GM23338 (cell line): ENCODE results near the gene KRTAP4-9. TPM values are rescaled to one million over a fixed set of nuclear protein-coding genes. Genes with fewer than 3 reads are reported as not detected.
"Not testable (repeated sequence)": the region's sequence is repeated elsewhere in the genome, so short reads cannot be mapped to it uniquely, and the experiment has no call there.

Experiments used
- ATAC-seq: fragments of 200-7000 bp; cut with Tn5 transposase; 3 replicates; pipeline ENCODE4 v1.9.1; 2020
- DNase-seq: peaks from one replicate; pipeline ENCODE4 v3.0.0-alpha.2; 2015; ENCODE audit warnings: low spot score
- H2AFZ ChIP-seq: fragments of 200-600 bp; sonication (generic); 2 replicates; pipeline ENCODE4 v1.8.0; 2016; ENCODE audit warnings: antibody characterized with exemption, mild to moderate bottlenecking, moderate library complexity
- H3F3A ChIP-seq: fragments of 200-600 bp; sonication (generic); replicated peaks from 2 replicates; pipeline ENCODE4 v1.8.0; 2017; ENCODE audit warnings: antibody characterized with exemption, mixed run types, low read depth
- H3K27ac ChIP-seq: fragments of 200-600 bp; sonication (generic); 2 replicates; pipeline ENCODE4 v1.6.1; 2016; ENCODE audit warnings: low read depth
- H3K27me3 ChIP-seq: fragments of 200-600 bp; sonication (generic); 2 replicates; pipeline ENCODE4 v1.8.0; 2016; ENCODE audit warnings: mild to moderate bottlenecking, mixed run types, moderate library complexity; ENCODE audit not compliant: insufficient read depth
- H3K36me3 ChIP-seq: fragments of 200-600 bp; sonication (generic); 2 replicates; pipeline ENCODE4 v1.8.0; 2016; ENCODE audit warnings: mild to moderate bottlenecking; ENCODE audit not compliant: insufficient read depth
- H3K4me1 ChIP-seq: fragments of 200-600 bp; sonication (generic); 2 replicates; pipeline ENCODE4 v1.8.0; 2016; ENCODE audit warnings: mild to moderate bottlenecking, moderate library complexity; ENCODE audit not compliant: insufficient read depth
- H3K4me2 ChIP-seq: fragments of 200-600 bp; sonication (generic); 2 replicates; pipeline ENCODE4 v1.7.1; 2017; ENCODE audit warnings: mixed run types
- H3K4me3 ChIP-seq: fragments of 200-600 bp; sonication (generic); 2 replicates; pipeline ENCODE4 v1.6.1; 2016; ENCODE audit warnings: mixed run types
- H3K79me2 ChIP-seq: fragments of 200-600 bp; sonication (generic); replicated peaks from 2 replicates; pipeline ENCODE4 v1.8.0; 2017; ENCODE audit warnings: mild to moderate bottlenecking; ENCODE audit not compliant: insufficient read depth
- H3K9me2 ChIP-seq: fragments of 200-600 bp; sonication (generic); 2 replicates; pipeline ENCODE4 v1.8.0; 2017; ENCODE audit not compliant: insufficient read depth
- H4K20me1 ChIP-seq: fragments of 200-600 bp; sonication (generic); replicated peaks from 2 replicates; pipeline ENCODE4 v1.8.0; 2017; ENCODE audit warnings: mild to moderate bottlenecking; ENCODE audit not compliant: insufficient read depth
- H3K27ac Mint-ChIP-seq: 2 replicates; pipeline ENCODE4 v1.8.0; 2020; ENCODE audit warnings: inconsistent platforms, mild to moderate bottlenecking, moderate library complexity, mixed read lengths
- H3K27me3 Mint-ChIP-seq: 3 replicates; pipeline ENCODE4 v1.8.0; 2022; ENCODE audit warnings: low read depth, mild to moderate bottlenecking, moderate library complexity, mixed read lengths, inconsistent platforms; ENCODE audit not compliant: insufficient read depth, poor library complexity
- H3K36me3 Mint-ChIP-seq: 3 replicates; pipeline ENCODE4 v1.8.0; 2021; ENCODE audit warnings: low read depth, mild to moderate bottlenecking, inconsistent platforms, moderate library complexity, mixed read lengths
- H3K4me1 Mint-ChIP-seq: 3 replicates; pipeline ENCODE4 v1.8.0; 2020; ENCODE audit warnings: mild to moderate bottlenecking, inconsistent platforms, mixed read lengths
- H3K4me3 Mint-ChIP-seq: 3 replicates; pipeline ENCODE4 v1.8.0; 2021; ENCODE audit warnings: moderate library complexity, mild to moderate bottlenecking, inconsistent platforms, mixed read lengths
- H3K9me3 Mint-ChIP-seq: 3 replicates; pipeline ENCODE4 v1.8.0; 2020; ENCODE audit warnings: moderate library complexity, mild to moderate bottlenecking, inconsistent platforms, mixed read lengths
- NANOG ChIP-seq: IDR thresholded peaks from 2 replicates; pipeline ENCODE4 v1.6.1; 2016; ENCODE audit warnings: antibody characterized with exemption, borderline replicate concordance
- STAT1 ChIP-seq: IDR thresholded peaks from one replicate; pipeline ENCODE4 v1.6.1; 2016; ENCODE audit warnings: antibody characterized with exemption; ENCODE audit not compliant: unreplicated experiment
- polyA plus RNA-seq: library from polyadenylated mRNA; unstranded; fragments of >200 nt; fragmentation: Nextera tagmentation; extraction: Ambion mirVana; gene quantifications from 2 replicates; pipeline ENCODE4 v1.2.1, GENCODE V29; 2016
- total RNA-seq: library from RNA; depleted of rRNA; stranded (reverse); fragments of >200 nt; shearing (Covaris generic); gene quantifications from 2 replicates; pipeline ENCODE4 v1.2.3, GENCODE V29; 2014
- TF ChIP-seq, protein P1 (sequence below), 2 experiments: fragments of 200-600 bp in 1 of 2; sonication (generic) in 1 of 2; conservative IDR thresholded peaks; 2 replicates each; pipeline versions ENCODE4 v1.5.1 to v1.6.1; 2016 to 2017; ENCODE audit warnings: antibody characterized with exemption in 2 of 2, low read depth in 2 of 2, mild to moderate bottlenecking in 2 of 2, moderate library complexity in 1 of 2
- TF ChIP-seq, protein P2 (sequence below): IDR thresholded peaks from one replicate; pipeline ENCODE4 v1.6.1; 2018; ENCODE audit warnings: antibody characterized with exemption; ENCODE audit not compliant: unreplicated experiment
- TF ChIP-seq, protein P3 (sequence below): fragments of 250-450 bp; sonication (Bioruptor Pico); IDR thresholded peaks from 2 replicates; pipeline ENCODE4 v1.5.0; 2020; ENCODE audit warnings: mild to moderate bottlenecking, moderate library complexity

Gene KRTAP4-9
- total and polyA plus RNA-seq, 2 experiments from 2014 or later = not detected

DNA sequence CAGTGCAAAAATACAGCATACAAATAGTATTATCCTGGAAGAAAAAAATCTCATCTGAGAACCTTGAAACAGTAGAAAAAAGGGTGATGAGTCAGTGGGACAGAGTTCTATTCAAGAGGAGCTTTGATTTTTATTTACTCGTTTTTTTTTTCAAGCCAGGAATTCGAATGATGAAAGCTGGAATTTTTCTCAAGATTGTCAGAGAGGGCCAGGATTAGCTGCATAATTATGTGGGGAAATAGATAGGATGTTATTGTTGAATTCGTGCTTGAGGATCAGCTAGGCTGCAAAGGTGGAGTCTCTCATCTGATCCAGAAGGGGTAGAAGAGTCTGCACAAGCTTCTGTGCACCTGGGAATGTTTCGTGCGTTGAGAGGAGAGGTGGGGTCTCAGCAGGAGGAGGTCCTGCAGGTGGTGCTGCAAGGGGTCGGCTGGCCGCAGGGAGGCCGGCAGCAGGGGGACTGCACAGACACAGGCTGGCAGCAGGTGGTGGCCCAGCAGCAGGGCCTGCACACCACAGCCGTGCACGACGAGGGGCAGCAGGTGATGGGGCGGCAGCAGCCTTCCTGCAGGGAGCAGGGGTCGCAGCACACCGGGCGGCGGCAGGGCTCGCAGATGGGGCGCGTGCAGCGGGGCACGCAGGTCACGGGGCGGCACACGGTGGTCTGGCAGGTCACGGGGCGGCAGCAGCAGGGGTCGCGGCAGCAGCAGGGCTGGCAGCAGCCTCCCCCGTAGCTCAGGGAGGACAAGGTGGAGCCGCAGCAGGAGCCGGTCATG lies 45.7 kb upstream of the KRTAP4-9 start:
- H3F3A ChIP-seq, H3K9me2 ChIP-seq, H3K27ac ChIP-seq, H3K4me2 ChIP-seq, H3K4me3 ChIP-seq, H3K79me2 ChIP-seq, H3K4me1 Mint-ChIP-seq, H3K36me3 Mint-ChIP-seq, H3K4me3 Mint-ChIP-seq, H3K27ac Mint-ChIP-seq, H4K20me1 ChIP-seq, H3K36me3 ChIP-seq, H3K4me1 ChIP-seq, H3K27me3 Mint-ChIP-seq, H3K27me3 ChIP-seq, H3K9me3 Mint-ChIP-seq: not testable (repeated sequence)
- 0 out of 2 replicates have a peak overlapping the region, but pooled peaks have one; percentile 69 for H2AFZ ChIP-seq
- TF ChIP-seq, protein P1, sequence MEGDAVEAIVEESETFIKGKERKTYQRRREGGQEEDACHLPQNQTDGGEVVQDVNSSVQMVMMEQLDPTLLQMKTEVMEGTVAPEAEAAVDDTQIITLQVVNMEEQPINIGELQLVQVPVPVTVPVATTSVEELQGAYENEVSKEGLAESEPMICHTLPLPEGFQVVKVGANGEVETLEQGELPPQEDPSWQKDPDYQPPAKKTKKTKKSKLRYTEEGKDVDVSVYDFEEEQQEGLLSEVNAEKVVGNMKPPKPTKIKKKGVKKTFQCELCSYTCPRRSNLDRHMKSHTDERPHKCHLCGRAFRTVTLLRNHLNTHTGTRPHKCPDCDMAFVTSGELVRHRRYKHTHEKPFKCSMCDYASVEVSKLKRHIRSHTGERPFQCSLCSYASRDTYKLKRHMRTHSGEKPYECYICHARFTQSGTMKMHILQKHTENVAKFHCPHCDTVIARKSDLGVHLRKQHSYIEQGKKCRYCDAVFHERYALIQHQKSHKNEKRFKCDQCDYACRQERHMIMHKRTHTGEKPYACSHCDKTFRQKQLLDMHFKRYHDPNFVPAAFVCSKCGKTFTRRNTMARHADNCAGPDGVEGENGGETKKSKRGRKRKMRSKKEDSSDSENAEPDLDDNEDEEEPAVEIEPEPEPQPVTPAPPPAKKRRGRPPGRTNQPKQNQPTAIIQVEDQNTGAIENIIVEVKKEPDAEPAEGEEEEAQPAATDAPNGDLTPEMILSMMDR (conservative IDR thresholded peaks at IDR 0.05; ENCODE audit: low read depth in 2 of 2) = 0 out of 4 replicates have a peak, but pooled peaks of 1 of the 2 experiments have one; percentile 4
- ATAC-seq = peak; percentile 69
- peak; percentile 12 for DNase-seq

DNA sequence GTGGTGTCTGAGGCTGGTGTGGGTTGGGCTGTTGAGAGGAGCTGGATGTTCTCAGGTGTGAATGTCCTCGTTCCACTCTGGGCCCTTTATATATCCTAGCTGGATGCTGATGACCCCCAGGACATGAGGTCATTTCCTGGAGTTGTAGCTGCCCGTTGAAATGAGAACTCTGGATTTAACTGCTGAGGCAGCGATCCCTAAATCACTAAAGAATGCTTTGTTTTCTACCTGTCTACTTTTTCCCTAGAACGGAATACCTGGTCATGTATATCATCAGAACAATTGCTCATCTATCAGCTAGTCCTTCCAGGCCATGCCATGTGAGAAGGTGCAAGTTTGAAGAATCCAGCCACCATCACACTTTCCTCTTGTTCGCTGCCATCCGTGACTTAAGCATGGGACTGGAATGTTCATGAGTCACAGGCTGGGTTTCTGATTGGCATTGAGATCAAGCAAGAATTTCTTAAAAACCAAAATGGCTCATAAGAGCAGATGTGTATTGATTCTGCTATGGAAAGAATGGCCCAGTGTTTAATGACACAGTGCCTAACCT lies 45.1 kb upstream of the KRTAP4-9 start, which contains the start of gene KRTAP2-3:
KRTAP2-3 (minus strand) TSS at position 63 of the 553 bp plus-strand sequence. CDS start 64 bp downstream, outside the sequence.
- no peaks in the 10 kb centered on the region for H3K36me3 ChIP-seq
- Mint-ChIP-seq H3K9me3 (peaks cover 3% of the 10 kb centered on the region; the same call in 1 of the 3 replicates), H3K36me3 (no peaks in the 10 kb centered on the region), H3K4me3 (no peak within 1 kb of the TSS), H3K4me1 (peaks cover 4% of the 10 kb centered on the region), H3K27ac (no peak within 1 kb of the TSS; the same call in 1 of the 2 replicates), H3K27me3 (no peaks in the 10 kb centered on the region)
- no peak within 1 kb of the TSS for H3K27ac ChIP-seq
- no peaks in the 10 kb centered on the region for H3K9me2 ChIP-seq
- 0 out of 2 replicates have a peak within 1 kb of the TSS, but pooled peaks have one; percentile 69 for H2AFZ ChIP-seq
- no peak within 1 kb of the TSS for H3K4me2 ChIP-seq
- H3K79me2 ChIP-seq = no peaks in the 10 kb centered on the region
- 0 out of 2 replicates have a peak, but pooled peaks cover 6% of the 10 kb centered on the region for H3K4me1 ChIP-seq
- H4K20me1 ChIP-seq = no peaks in the 10 kb centered on the region
- ATAC-seq = no peak; the same call in 1 of the 3 replicates
- no peaks in the 10 kb centered on the region for H3F3A ChIP-seq
- H3K27me3 ChIP-seq = no peaks in the 10 kb centered on the region
- DNase-seq = no peak
- H3K4me3 ChIP-seq = no peak within 1 kb of the TSS
- TF ChIP-seq, protein P2, sequence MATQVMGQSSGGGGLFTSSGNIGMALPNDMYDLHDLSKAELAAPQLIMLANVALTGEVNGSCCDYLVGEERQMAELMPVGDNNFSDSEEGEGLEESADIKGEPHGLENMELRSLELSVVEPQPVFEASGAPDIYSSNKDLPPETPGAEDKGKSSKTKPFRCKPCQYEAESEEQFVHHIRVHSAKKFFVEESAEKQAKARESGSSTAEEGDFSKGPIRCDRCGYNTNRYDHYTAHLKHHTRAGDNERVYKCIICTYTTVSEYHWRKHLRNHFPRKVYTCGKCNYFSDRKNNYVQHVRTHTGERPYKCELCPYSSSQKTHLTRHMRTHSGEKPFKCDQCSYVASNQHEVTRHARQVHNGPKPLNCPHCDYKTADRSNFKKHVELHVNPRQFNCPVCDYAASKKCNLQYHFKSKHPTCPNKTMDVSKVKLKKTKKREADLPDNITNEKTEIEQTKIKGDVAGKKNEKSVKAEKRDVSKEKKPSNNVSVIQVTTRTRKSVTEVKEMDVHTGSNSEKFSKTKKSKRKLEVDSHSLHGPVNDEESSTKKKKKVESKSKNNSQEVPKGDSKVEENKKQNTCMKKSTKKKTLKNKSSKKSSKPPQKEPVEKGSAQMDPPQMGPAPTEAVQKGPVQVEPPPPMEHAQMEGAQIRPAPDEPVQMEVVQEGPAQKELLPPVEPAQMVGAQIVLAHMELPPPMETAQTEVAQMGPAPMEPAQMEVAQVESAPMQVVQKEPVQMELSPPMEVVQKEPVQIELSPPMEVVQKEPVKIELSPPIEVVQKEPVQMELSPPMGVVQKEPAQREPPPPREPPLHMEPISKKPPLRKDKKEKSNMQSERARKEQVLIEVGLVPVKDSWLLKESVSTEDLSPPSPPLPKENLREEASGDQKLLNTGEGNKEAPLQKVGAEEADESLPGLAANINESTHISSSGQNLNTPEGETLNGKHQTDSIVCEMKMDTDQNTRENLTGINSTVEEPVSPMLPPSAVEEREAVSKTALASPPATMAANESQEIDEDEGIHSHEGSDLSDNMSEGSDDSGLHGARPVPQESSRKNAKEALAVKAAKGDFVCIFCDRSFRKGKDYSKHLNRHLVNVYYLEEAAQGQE = no peak
- TF ChIP-seq NANOG = no peak
- TF ChIP-seq, protein P3, sequence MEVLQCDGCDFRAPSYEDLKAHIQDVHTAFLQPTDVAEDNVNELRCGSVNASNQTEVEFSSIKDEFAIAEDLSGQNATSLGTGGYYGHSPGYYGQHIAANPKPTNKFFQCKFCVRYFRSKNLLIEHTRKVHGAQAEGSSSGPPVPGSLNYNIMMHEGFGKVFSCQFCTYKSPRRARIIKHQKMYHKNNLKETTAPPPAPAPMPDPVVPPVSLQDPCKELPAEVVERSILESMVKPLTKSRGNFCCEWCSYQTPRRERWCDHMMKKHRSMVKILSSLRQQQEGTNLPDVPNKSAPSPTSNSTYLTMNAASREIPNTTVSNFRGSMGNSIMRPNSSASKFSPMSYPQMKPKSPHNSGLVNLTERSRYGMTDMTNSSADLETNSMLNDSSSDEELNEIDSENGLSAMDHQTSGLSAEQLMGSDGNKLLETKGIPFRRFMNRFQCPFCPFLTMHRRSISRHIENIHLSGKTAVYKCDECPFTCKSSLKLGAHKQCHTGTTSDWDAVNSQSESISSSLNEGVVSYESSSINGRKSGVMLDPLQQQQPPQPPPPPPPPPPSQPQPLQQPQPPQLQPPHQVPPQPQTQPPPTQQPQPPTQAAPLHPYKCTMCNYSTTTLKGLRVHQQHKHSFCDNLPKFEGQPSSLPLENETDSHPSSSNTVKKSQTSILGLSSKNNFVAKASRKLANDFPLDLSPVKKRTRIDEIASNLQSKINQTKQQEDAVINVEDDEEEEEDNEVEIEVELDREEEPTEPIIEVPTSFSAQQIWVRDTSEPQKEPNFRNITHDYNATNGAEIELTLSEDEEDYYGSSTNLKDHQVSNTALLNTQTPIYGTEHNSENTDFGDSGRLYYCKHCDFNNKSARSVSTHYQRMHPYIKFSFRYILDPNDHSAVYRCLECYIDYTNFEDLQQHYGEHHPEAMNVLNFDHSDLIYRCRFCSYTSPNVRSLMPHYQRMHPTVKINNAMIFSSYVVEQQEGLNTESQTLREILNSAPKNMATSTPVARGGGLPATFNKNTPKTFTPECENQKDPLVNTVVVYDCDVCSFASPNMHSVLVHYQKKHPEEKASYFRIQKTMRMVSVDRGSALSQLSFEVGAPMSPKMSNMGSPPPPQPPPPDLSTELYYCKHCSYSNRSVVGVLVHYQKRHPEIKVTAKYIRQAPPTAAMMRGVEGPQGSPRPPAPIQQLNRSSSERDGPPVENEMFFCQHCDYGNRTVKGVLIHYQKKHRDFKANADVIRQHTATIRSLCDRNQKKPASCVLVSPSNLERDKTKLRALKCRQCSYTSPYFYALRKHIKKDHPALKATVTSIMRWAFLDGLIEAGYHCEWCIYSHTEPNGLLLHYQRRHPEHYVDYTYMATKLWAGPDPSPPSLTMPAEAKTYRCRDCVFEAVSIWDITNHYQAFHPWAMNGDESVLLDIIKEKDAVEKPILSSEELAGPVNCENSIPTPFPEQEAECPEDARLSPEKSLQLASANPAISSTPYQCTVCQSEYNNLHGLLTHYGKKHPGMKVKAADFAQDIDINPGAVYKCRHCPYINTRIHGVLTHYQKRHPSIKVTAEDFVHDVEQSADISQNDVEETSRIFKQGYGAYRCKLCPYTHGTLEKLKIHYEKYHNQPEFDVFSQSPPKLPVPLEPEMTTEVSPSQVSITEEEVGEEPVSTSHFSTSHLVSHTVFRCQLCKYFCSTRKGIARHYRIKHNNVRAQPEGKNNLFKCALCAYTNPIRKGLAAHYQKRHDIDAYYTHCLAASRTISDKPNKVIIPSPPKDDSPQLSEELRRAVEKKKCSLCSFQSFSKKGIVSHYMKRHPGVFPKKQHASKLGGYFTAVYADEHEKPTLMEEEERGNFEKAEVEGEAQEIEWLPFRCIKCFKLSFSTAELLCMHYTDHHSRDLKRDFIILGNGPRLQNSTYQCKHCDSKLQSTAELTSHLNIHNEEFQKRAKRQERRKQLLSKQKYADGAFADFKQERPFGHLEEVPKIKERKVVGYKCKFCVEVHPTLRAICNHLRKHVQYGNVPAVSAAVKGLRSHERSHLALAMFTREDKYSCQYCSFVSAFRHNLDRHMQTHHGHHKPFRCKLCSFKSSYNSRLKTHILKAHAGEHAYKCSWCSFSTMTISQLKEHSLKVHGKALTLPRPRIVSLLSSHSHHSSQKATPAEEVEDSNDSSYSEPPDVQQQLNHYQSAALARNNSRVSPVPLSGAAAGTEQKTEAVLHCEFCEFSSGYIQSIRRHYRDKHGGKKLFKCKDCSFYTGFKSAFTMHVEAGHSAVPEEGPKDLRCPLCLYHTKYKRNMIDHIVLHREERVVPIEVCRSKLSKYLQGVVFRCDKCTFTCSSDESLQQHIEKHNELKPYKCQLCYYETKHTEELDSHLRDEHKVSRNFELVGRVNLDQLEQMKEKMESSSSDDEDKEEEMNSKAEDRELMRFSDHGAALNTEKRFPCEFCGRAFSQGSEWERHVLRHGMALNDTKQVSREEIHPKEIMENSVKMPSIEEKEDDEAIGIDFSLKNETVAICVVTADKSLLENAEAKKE = no peak
- TF ChIP-seq, protein P1 (conservative IDR thresholded peaks at IDR 0.05; ENCODE audit: low read depth in 2 of 2) = no peak
- no peak for TF ChIP-seq STAT1
